ENCODE measurements around the gene LYRM1.

Gene LYRM1

DNA sequence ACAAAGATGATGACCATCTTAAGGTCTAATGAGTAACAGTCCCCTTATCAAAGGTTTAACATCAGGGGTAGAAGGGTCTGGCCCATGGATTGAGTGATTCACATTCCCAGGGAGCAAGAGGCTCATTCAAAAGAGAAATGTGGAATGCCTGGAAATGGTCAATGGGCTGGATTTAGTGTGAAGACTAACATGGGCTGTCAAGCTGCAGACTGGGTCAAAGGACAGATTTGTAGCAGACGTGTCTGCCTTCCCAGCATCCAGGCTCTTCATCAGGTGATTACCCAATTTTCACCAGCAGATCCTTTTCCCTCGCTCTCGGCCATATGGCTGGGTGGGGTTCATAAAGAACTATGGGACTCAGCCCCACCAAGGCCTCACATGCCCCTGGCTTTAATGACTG lies 27.2 kb upstream of the LYRM1 start:
- DNase-seq = no peak

GRCh38 chr16:20874088-20874581 lies 26.4 kb upstream of the LYRM1 start:
- no peak for DNase-seq

DNA sequence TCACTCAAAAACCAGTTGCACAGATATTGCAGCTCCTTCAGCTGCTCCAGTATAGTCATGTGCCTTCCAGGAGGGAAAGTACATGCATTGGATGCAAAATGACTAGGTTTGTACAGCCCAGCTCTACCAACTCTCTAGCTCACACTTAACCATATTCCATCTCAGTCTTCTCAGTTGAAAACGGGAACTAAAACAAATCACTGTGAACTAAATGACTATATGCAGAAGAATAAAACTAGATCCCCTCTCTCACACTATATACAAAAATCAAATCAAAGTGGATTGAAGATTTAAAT lies 25.3 kb upstream of the LYRM1 start:
- no peak for DNase-seq

DNA sequence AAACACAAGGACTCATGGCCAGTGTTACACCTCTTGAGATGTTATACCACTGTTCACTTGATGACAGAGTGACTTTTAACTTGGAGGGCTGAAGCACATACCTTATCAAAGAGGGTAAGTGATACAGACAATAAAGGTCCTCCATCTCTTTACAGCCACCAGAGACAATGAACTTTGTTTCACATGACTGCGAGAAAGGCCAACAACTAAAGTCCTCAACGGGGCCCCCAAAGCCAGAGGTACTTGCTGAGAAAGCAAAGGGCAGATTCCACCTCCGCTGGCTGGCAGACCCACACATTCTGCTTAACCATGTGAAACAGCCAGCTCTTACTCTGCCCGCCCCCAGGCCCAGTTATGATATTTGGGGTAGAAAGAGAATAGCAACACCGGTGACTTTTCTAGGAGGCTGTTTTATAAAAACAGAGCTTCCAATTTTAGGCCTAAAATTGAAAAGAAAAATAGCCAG lies 21.9 kb upstream of the LYRM1 start:
- no peak for DNase-seq

DNA sequence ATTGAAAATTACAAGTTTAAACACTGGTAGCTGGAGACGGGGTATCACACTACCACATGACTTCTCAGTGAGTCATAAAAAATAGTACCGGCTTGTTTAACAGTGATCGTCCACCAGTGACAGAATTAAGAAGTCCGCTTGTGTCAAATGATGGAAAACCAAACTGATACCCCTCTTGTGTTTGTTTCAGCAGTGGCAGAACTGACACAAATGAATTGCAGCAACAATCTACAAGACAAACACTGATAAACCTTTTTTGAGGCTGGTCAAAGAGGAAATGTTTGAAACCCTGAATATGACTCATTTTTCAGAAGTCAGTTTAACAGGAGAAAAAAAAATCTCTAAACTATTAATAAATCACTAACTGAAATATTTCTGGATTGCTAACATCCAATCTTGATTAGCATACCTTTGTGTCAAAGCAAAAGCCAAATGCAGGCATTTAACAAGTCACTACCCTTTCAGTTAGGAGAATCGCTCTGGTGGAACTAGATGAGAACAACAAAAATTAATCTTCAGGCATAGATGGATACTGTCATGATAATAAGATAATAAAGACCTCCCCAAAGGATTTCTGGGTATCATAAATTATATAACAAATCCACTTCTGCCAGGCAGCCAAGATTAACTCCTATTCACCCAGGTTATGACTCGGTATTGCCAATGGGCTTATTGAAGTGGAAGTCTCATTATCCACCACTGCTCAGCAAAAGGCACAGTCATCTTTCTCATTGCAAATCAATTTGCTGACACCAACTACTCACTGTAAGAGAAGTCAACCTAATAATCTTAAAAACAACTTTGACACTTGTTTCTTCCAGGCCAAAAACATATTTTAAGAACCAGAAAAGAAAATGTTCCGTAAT lies 21.2 kb upstream of the LYRM1 start:
- no peak for DNase-seq

DNA sequence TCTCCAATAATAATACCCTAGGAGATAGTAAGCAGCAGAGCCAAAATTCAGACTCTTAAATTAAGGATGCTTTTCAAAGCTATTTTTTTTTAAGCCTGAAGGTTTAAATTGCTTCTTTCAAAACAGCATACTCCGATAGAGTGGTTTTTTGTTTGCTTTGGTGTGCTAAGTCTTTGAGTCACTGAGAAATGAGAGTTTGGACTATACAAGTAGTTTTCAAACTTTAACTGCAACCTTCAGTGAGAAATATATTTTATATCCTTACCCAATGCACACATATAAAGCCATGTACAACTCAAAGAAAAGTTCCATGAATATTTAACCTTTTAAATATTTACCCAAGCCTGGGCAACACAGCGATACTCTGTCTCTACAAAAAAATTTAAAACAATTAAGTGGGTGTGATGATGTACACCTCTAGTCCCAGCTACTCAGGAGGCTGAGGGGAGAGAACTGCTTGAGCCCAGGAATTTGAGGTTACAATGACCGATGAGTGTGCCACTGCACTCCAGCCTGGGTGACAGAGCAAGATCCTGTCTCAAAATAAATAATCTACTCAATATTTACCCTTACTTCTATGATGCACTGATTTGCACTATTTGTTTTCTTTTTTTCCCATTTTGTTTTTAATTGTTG lies 19.6 kb upstream of the LYRM1 start:
- DNase-seq = no peak

DNA sequence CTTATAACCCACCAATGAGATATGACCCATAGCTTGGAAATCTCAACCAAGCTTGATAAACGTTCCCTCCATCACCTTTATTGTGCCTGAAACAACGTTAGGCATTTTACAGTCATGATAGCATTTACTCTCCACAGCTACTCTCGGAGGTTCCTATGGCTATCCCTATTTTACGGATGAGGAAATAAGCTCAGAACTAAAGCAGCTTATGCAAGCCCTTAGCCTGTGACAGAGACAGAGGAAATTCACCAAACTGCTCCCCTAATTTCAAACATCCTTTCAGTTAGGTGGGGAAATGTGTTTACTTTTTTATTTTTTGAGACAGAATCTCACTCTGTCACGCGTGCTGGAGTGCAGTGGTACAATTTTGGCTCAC lies 19.1 kb upstream of the LYRM1 start:
- no peak for DNase-seq

- DNase-seq = no peak
These were observed 16.9 kb upstream of the LYRM1 start for GRCh38 chr16:20883554-20884239.

GRCh38 chr16:20884240-20884556 lies 16.4 kb upstream of the LYRM1 start:
- no peak for DNase-seq

- DNase-seq = no peak
These were observed 14.3 kb upstream of the LYRM1 start for GRCh38 chr16:20886320-20886719.

GRCh38 chr16:20887207-20887606 lies 13.4 kb upstream of the LYRM1 start:
- DNase-seq = no peak

- no peak for DNase-seq
These were observed 10.8 kb upstream of the LYRM1 start for GRCh38 chr16:20889625-20890275.

GRCh38 chr16:20894388-20894787 lies 6.2 kb upstream of the LYRM1 start:
- no peak for DNase-seq

GRCh38 chr16:20897253-20897897 lies 3.2 kb upstream of the LYRM1 start:
- DNase-seq = no peak

GRCh38 chr16:20897922-20898321 lies 2.6 kb upstream of the LYRM1 start:
- no peak for DNase-seq

DNA sequence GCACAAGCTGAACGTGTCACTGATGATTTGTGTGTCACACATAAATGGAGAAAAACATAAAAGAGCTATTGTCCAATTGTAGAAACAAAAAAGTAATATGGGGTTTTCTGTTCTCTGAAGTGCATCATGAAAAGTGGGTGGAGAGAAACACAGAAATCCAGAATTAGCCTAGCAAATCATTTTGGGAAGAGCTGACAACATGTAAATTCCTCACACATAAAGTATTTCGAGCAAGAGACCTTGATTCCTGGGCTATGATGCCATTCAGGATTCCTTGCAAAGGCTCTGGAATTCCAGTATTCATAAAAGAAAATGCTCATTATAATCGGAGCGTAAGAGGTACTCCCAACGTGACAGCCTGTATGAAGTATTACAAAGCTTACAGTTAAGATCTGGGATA lies 1.5 kb upstream of the LYRM1 start:
- no peak for DNase-seq

DNA sequence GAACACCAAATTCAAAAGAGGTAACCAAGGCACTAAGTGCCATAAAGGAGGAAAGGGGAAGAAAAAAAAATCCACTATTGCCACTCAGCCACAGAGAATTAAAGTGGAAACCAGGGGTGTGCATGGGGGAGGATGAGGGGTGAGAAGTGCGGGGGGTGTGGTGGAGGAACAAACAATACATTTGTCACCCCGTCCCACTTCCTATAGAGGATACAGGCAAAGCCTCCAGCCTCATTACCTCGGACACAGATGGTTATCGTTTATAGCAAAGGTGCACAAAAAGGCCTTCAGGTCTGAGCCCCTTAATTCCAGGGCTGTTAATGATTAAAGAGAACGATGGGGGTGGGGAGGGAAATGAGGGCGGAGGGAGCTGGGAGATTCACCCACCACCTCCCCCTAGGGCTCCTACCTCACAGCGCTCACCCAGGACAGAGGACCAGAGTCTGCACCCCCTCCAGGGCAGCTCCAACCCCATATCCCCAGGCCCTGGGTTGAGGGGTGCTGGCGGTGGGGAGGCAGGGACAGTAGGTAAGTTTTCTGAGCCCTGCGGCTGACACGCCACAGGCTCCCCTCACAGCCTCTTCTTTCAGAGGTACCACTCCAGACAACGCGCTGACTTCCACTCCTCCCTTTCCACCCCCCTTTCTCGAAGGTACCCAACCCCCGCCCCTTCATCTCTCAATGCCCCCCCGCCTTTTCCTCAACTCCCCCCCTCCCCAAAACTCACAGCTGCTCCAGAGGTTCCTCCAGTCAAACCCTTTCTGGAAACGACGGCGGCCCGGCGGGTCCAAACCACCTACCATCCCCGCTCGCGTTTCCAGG lies 883 bp upstream of the LYRM1 start:
- DNase-seq = no peak

GRCh38 chr16:20901068-20901435 lies 481 bp downstream of the LYRM1 start:
- no peak for DNase-seq

- DNase-seq = peak; percentile 66
These were observed 1.0 kb downstream of the LYRM1 start for GRCh38 chr16:20901436-20902112.

- no peak for DNase-seq
These were observed 1.9 kb downstream of the LYRM1 start for GRCh38 chr16:20902426-20902825.

- no peak for DNase-seq
These were observed 2.7 kb downstream of the LYRM1 start for GRCh38 chr16:20903116-20903898.
